Activated T-helper 1 cell treated with anti-CD3 and anti-CD28 coated beads, Interleukin-12 subunit alpha, Interleukin-12 subunit beta, Interleukin-2, Interleukin-4 antibody, amounts not matched to agents 30 ng/mL and 10 ng/mL and 1 ng/mL, durations not matched to agents 14 hours and 24 hours and 36 hours (primary cell): ENCODE data around the gene DNAJC28. TPM values are rescaled to one million over a fixed set of nuclear protein-coding genes. Genes with fewer than 3 reads are reported as not detected.
A peak's percentile ranks its signal among the peaks of the same experiment; 100 is the strongest.

Experiments used
- DNase-seq: peaks from one replicate; pipeline ENCODE4 v3.0.0; 2021; ENCODE audit warnings: low spot score
- H3K27ac Mint-ChIP-seq: one replicate; pipeline ENCODE4 v1.8.0; 2021; ENCODE audit warnings: mild to moderate bottlenecking, mixed read lengths
- H3K27me3 Mint-ChIP-seq: one replicate; pipeline ENCODE4 v1.8.0; 2022; ENCODE audit warnings: mild to moderate bottlenecking, moderate library complexity, mixed read lengths; ENCODE audit not compliant: insufficient read depth
- H3K36me3 Mint-ChIP-seq: one replicate; pipeline ENCODE4 v1.8.0; 2021; ENCODE audit warnings: low read depth, mixed read lengths
- H3K4me1 Mint-ChIP-seq: one replicate; pipeline ENCODE4 v1.8.0; 2021; ENCODE audit warnings: low read depth, mixed read lengths
- H3K4me3 Mint-ChIP-seq: one replicate; pipeline ENCODE4 v1.8.0; 2021; ENCODE audit warnings: mild to moderate bottlenecking, moderate library complexity, mixed read lengths
- H3K9me3 Mint-ChIP-seq: one replicate; pipeline ENCODE4 v1.8.0; 2021; ENCODE audit warnings: mixed read lengths
- intact Hi-C: fragments of 100-400 bp; cut with micrococcal nuclease; formaldehyde crosslinking; loops from one replicate; pipeline ENCODE4 v1.15.1; 2024
- total RNA-seq: library from RNA; stranded (reverse); gene quantifications from 2 replicates; pipeline ENCODE4 v1.2.3, GENCODE V29; 2022

Gene DNAJC28
- total RNA-seq: 0.12 and 0.18 TPM in 2 replicates

- Mint-ChIP-seq H3K9me3 (no peaks in the 10 kb centered on the region), H3K27ac (peak within 1 kb of the TSS; percentile 74), H3K4me1 (peaks cover 11% of the 10 kb centered on the region), H3K4me3 (peak within 1 kb of the TSS; percentile 84), H3K36me3 (no peaks in the 10 kb centered on the region), H3K27me3 (peaks cover 12% of the 10 kb centered on the region)
- peak; percentile 91 for DNase-seq
- intact Hi-C loops: loop anchor here (1.0 kb wide), 5 partner anchors 11 to 150 kb away; partner anchors contain the start of genes CRYZL1, DONSON and GART
Measured at GRCh38 chr21:33491373-33492102, at the start of gene DNAJC28. DNAJC28 (minus strand) TSS chr21:33491716; CDS start chr21:33489393, 2,323 bp downstream.

GRCh38 chr21:33541105-33541711 is 49.7 kb upstream of the DNAJC28 start:
- Mint-ChIP-seq H3K27me3 (no peaks in the 10 kb centered on the region), H3K4me1 (peaks cover 52% of the 10 kb centered on the region), H3K4me3 (peak overlapping the region; percentile 93), H3K36me3 (peaks cover 46% of the 10 kb centered on the region), H3K9me3 (peaks cover 5% of the 10 kb centered on the region), H3K27ac (peak overlapping the region; percentile 99)
- intact Hi-C loops: loop anchor here (5.0 kb wide), 1 partner anchor 929 kb away; the partner anchor contains the start of gene CFAP298
- DNase-seq: no peak

GRCh38 chr21:33540711-33541104 is 49.2 kb upstream of the DNAJC28 start:
- Mint-ChIP-seq H3K9me3 (peaks cover 5% of the 10 kb centered on the region), H3K4me1 (peaks cover 47% of the 10 kb centered on the region), H3K4me3 (peak overlapping the region; percentile 93), H3K27me3 (no peaks in the 10 kb centered on the region), H3K27ac (peak overlapping the region; percentile 85), H3K36me3 (peaks cover 41% of the 10 kb centered on the region)
- intact Hi-C loops: loop anchor here (5.0 kb wide), 1 partner anchor 928 kb away; the partner anchor contains the start of gene CFAP298
- no peak for DNase-seq

GRCh38 chr21:33539616-33540015 is 48.1 kb upstream of the DNAJC28 start:
- Mint-ChIP-seq H3K9me3 (peaks cover 5% of the 10 kb centered on the region), H3K4me1 (peaks cover 36% of the 10 kb centered on the region), H3K4me3 (no peak overlapping the region), H3K27ac (no peak overlapping the region), H3K36me3 (peaks cover 41% of the 10 kb centered on the region), H3K27me3 (no peaks in the 10 kb centered on the region)
- intact Hi-C loops: loop anchor here (5.0 kb wide), 1 partner anchor 927 kb away; the partner anchor contains the start of gene CFAP298
- no peak for DNase-seq

GRCh38 chr21:33537212-33537611 is 45.7 kb upstream of the DNAJC28 start:
- intact Hi-C loops: no loop called here
- Mint-ChIP-seq H3K36me3 (peaks cover 42% of the 10 kb centered on the region), H3K4me3 (peak overlapping the region; percentile 29), H3K27me3 (no peaks in the 10 kb centered on the region), H3K4me1 (peaks cover 25% of the 10 kb centered on the region), H3K27ac (peak overlapping the region; percentile 26), H3K9me3 (peaks cover 5% of the 10 kb centered on the region)
- DNase-seq: no peak

GRCh38 chr21:33531007-33531406 is 39.5 kb upstream of the DNAJC28 start:
- Mint-ChIP-seq H3K4me3 (no peak overlapping the region), H3K27me3 (no peaks in the 10 kb centered on the region), H3K27ac (no peak overlapping the region), H3K4me1 (no peaks in the 10 kb centered on the region), H3K9me3 (no peaks in the 10 kb centered on the region), H3K36me3 (peaks cover 58% of the 10 kb centered on the region)
- no peak for DNase-seq
- intact Hi-C loops: no loop called here

DNA sequence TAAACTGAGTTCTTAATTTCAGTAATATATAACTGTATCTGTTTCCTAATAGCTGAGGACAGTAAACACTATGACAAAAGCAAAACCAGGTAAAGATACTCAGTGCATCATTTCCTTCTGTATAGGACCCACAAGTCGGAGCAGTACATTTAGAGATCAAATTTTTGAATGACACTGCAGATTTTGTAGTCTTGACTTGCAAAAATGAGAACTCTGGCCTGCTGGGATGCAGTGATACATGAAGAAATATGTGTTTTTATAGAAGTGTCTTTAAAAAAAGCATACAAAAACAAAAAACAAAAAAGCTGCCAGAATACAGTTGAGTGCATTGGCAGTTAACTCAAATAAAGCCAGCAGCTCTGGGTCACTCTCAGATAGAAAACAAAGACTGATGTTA is 31.4 kb upstream of the DNAJC28 start:
- intact Hi-C loops: no loop called here
- Mint-ChIP-seq H3K27me3 (no peaks in the 10 kb centered on the region), H3K4me1 (no peaks in the 10 kb centered on the region), H3K4me3 (no peak overlapping the region), H3K27ac (peak overlapping the region; percentile 4), H3K36me3 (peaks cover 32% of the 10 kb centered on the region), H3K9me3 (no peaks in the 10 kb centered on the region)
- no peak for DNase-seq

DNA sequence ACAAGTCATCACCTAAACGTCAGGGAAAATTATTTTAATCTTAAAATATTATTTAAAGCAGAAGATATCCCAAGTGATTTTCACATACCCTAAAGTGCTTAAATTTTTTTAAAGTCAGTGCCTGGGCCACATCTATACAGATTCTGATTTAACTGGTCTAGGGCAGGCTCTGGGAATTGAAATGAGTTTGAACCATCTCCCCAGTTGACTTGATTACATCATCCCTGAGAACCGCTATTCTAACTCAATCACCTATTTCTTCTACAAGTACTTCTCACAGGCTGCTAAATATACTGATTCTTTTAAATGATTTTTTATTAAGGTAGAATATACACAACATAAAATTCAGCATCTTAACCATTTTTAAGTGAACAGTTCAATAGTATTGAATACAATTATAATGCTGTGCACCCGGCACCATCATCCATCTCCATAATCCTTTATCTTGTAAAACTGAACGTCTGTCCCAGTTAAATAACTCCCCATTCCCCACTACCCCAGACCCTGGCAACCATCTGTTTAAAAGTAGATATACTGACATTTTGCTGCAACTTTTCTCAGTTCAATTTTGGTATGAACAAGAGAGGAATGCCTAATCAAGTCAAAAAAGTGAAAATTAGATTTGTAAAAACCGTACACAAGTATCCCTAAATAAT is 30.9 kb upstream of the DNAJC28 start:
- H3K4me1 Mint-ChIP-seq: no peaks in the 10 kb centered on the region
- intact Hi-C loops: no loop called here
- H3K9me3 Mint-ChIP-seq: no peaks in the 10 kb centered on the region
- no peaks in the 10 kb centered on the region for H3K27me3 Mint-ChIP-seq
- peak overlapping the region; percentile 4 for H3K27ac Mint-ChIP-seq
- DNase-seq: no peak
- peaks cover 30% of the 10 kb centered on the region for H3K36me3 Mint-ChIP-seq
- H3K4me3 Mint-ChIP-seq: no peak overlapping the region

GRCh38 chr21:33518899-33519298 is 27.4 kb upstream of the DNAJC28 start:
- no peak for DNase-seq
- no peaks in the 10 kb centered on the region for H3K9me3 Mint-ChIP-seq
- intact Hi-C loops: no loop called here
- H3K27ac Mint-ChIP-seq: no peak overlapping the region
- H3K4me1 Mint-ChIP-seq: peaks cover 14% of the 10 kb centered on the region
- peaks cover 45% of the 10 kb centered on the region for H3K36me3 Mint-ChIP-seq
- H3K4me3 Mint-ChIP-seq: no peak overlapping the region
- H3K27me3 Mint-ChIP-seq: no peaks in the 10 kb centered on the region

- no peaks in the 10 kb centered on the region for H3K9me3 Mint-ChIP-seq
- peaks cover 18% of the 10 kb centered on the region for H3K4me1 Mint-ChIP-seq
- H3K27me3 Mint-ChIP-seq: no peaks in the 10 kb centered on the region
- peak overlapping the region; percentile 42 for H3K27ac Mint-ChIP-seq
- peaks cover 57% of the 10 kb centered on the region for H3K36me3 Mint-ChIP-seq
- H3K4me3 Mint-ChIP-seq: no peak overlapping the region
- no peak for DNase-seq
- intact Hi-C loops: loop anchor here (1.0 to 2.0 kb wide), 2 partner anchors 23 to 33 kb away; partner anchors contain the start of gene DNAJC28
Measured at GRCh38 chr21:33514229-33514628, 22.7 kb upstream of the DNAJC28 start.

DNA sequence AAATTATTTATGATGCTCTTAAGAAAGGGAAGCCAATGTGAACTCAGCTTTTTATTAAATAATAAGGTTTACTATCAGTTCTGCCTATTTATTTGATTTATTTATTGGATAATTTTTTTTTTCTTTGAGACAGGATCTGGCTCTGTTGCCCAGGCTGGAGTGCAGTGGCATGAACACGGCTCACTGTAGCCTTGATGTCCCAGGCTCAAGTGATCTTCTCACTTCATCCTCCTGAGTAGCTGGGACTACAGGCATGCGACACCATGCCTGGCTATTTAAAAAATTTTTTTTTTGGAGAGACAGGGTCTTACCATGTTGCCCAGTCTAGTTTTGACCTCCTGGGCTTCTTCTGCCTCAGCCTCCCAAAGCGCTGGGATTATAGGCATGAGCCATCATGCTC is 21.0 kb upstream of the DNAJC28 start:
- peaks cover 18% of the 10 kb centered on the region for H3K4me1 Mint-ChIP-seq
- no peak overlapping the region for H3K27ac Mint-ChIP-seq
- H3K27me3 Mint-ChIP-seq: no peaks in the 10 kb centered on the region
- H3K4me3 Mint-ChIP-seq: no peak overlapping the region
- H3K36me3 Mint-ChIP-seq: peaks cover 58% of the 10 kb centered on the region
- intact Hi-C loops: no loop called here
- no peak for DNase-seq
- no peaks in the 10 kb centered on the region for H3K9me3 Mint-ChIP-seq

- H3K9me3 Mint-ChIP-seq: no peaks in the 10 kb centered on the region
Measured at GRCh38 chr21:33511639-33512038, 20.1 kb upstream of the DNAJC28 start.

GRCh38 chr21:33510826-33511225 is 19.3 kb upstream of the DNAJC28 start:
- H3K27ac Mint-ChIP-seq: no peak overlapping the region
- H3K27me3 Mint-ChIP-seq: no peaks in the 10 kb centered on the region
- no peak for DNase-seq
- peaks cover 56% of the 10 kb centered on the region for H3K36me3 Mint-ChIP-seq
- H3K4me1 Mint-ChIP-seq: peaks cover 18% of the 10 kb centered on the region
- no peak overlapping the region for H3K4me3 Mint-ChIP-seq
- intact Hi-C loops: no loop called here
- H3K9me3 Mint-ChIP-seq: no peaks in the 10 kb centered on the region

More at GRCh38 chr21:33511639-33512038, 20.1 kb upstream of the DNAJC28 start:
- H3K27me3 Mint-ChIP-seq: no peaks in the 10 kb centered on the region
- peaks cover 57% of the 10 kb centered on the region for H3K36me3 Mint-ChIP-seq
- no peak overlapping the region for H3K27ac Mint-ChIP-seq
- H3K4me1 Mint-ChIP-seq: peaks cover 18% of the 10 kb centered on the region
- intact Hi-C loops: no loop called here
- DNase-seq: no peak
- H3K4me3 Mint-ChIP-seq: no peak overlapping the region
